Hindlimb muscle (tissue), 1 donor: ENCODE measurements around the gene GRAP. TPM values are rescaled to one million over a fixed set of nuclear protein-coding genes. Genes with fewer than 3 reads are reported as not detected.

Source experiments
- DNase-seq: peaks from one replicate; pipeline ENCODE4 v3.0.0-alpha.2; 2013
- polyA plus RNA-seq: library from polyadenylated mRNA; unstranded; fragments of 120-200 nt; gene quantifications from one replicate; pipeline ENCODE4 v1.2.1, GENCODE V29; 2013; ENCODE audit not compliant: insufficient read length

GRAP gene
- polyA plus RNA-seq, 1 donor = 3.2 TPM

GRCh38 chr17:19017804-19018599, 28.8 kb downstream of the GRAP start:
- no peak for DNase-seq

GRCh38 chr17:19017401-19017800, 29.4 kb downstream of the GRAP start:
- no peak for DNase-seq

- no peak for DNase-seq
These were observed 29.9 kb downstream of the GRAP start for GRCh38 chr17:19016881-19017280.

- DNase-seq = no peak
These were observed 30.5 kb downstream of the GRAP start for GRCh38 chr17:19016297-19016696.

- DNase-seq = no peak
These were observed 31.3 kb downstream of the GRAP start for GRCh38 chr17:19015428-19015827.

GRCh38 chr17:19014628-19015215, 32.0 kb downstream of the GRAP start:
- DNase-seq = no peak

GRCh38 chr17:19013806-19014627, 32.7 kb downstream of the GRAP start:
- DNase-seq = no peak

- DNase-seq = no peak
These were observed 33.5 kb downstream of the GRAP start for GRCh38 chr17:19013226-19013625.

- no peak for DNase-seq
These were observed 34.3 kb downstream of the GRAP start for GRCh38 chr17:19012171-19013080.

GRCh38 chr17:19011581-19011980, 35.2 kb downstream of the GRAP start:
- no peak for DNase-seq

GRCh38 chr17:19010729-19011505, 35.8 kb downstream of the GRAP start:
- no peak for DNase-seq

GRCh38 chr17:19009970-19010369, 36.8 kb downstream of the GRAP start:
- DNase-seq = no peak

GRCh38 chr17:19006698-19007097, 40.1 kb downstream of the GRAP start:
- DNase-seq = no peak

- no peak for DNase-seq
These were observed 40.8 kb downstream of the GRAP start for GRCh38 chr17:19005789-19006430.

GRCh38 chr17:19005137-19005773, 41.5 kb downstream of the GRAP start:
- DNase-seq = no peak

GRCh38 chr17:19004421-19005136, 42.2 kb downstream of the GRAP start, which contains the start of gene FAM83G:
Gene FAM83G, minus strand, starts transcription at chr17:19004764. Its CDS starts 723 bp downstream, at chr17:19004041.
- no peak for DNase-seq

GRCh38 chr17:19003543-19004420, 43.0 kb downstream of the GRAP start:
- DNase-seq = no peak

- DNase-seq = no peak
These were observed 43.8 kb downstream of the GRAP start for GRCh38 chr17:19002805-19003542.
